HG03159 (cell line): ENCODE results near the gene ZSCAN2.
A peak's percentile ranks its signal among the peaks of the same experiment; 100 is the strongest.

Experiments used
- ATAC-seq: cut with Tn5 transposase; IDR thresholded peaks from one replicate; pipeline ENCODE4 v1.9.1; 2021; ENCODE audit warnings: mild to moderate bottlenecking, moderate library complexity; ENCODE audit not compliant: unreplicated experiment

The ZSCAN2 gene

DNA sequence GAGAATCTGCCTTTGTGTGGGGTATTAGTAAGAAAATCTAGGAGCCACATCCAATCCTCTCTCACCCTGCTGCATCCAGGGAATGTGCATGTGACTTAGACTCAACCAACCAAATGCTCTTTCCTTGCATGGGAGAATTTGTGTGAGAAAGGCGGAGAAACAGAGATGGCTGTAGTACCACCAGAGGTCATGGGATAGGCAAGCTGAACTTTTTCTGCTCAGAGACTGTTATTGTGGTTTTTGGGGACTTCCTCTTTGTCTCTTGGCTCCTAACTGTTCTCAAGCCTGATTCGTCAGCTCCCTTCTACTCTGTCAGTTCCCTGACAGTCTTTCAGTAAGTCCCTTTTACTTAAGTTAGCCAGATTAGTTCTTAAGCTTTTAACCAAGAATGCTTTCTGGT, 2.6 kb upstream of the ZSCAN2 start:
- ATAC-seq: peak; percentile 48

DNA sequence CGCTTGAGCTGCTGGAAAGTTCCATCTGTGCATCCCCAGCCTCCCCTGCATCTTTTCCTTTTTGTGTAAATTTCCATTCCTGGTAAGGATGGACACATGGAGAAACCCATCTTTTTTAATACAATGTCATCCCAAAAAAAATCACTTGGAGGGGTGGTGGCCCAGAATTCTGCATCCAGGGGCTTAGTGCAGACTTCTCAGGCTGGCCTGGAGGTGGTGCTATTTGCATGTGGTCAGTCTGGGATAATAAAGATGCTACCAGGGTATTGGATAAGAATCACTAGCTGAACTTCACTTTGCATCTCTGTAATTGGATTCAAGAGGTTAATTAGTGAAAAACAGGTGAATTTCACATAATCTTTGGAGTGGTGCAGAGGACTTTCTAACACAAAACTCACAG, 1.8 kb upstream of the ZSCAN2 start:
- ATAC-seq: no peak

DNA sequence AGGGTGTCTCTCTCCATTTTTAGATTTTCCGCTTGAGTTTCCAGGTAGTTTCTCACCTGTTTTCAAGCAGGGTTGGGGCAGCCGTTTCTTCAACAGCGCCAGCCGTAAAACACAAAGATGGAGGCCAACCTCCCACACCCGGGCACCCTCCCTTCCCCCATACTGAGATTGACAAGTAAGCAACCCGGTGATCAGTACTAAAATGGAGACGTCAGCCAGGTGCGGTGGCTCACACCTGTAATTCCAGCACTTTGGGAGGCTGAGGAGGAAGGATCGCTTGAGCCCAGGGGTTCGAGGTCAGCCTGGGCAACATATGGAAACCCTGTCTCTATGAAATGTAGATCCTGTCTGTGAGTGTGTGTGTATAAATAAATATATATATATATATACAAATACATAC, 903 bp upstream of the ZSCAN2 start:
- no peak for ATAC-seq

DNA sequence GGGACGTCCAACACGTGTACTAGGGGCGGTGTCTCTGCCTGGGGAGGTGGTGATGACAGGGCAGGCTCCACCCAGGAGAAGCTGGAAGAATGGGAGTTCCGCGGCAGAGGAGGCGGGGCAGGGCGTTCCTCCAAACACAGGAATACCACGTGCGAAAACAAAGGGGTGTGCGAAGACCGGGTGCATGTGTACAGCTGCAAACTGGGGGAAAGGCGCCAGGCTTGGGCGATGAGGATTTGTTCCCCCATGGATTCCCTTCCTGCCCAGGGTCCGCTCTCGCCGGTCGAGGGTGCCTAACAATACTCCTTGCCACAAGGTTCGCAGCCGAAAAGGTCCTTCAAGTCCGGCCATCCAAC, 500 bp upstream of the ZSCAN2 start:
- peak; percentile 1 for ATAC-seq

DNA sequence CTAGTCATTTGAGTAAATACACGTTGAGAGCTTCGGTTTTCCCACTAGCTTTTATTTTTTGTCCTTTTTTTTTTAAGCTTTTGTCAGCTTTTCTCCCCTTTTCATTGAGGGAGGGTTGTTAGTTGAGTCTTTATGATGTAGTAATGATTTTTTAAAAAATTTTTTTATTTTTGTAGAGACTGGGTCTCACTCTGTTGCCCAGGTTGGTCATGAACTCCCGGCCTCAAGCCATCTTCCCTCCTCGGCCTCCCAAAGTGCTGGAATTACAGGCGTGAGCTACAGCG, 688 bp downstream of the ZSCAN2 start:
- no peak for ATAC-seq

DNA sequence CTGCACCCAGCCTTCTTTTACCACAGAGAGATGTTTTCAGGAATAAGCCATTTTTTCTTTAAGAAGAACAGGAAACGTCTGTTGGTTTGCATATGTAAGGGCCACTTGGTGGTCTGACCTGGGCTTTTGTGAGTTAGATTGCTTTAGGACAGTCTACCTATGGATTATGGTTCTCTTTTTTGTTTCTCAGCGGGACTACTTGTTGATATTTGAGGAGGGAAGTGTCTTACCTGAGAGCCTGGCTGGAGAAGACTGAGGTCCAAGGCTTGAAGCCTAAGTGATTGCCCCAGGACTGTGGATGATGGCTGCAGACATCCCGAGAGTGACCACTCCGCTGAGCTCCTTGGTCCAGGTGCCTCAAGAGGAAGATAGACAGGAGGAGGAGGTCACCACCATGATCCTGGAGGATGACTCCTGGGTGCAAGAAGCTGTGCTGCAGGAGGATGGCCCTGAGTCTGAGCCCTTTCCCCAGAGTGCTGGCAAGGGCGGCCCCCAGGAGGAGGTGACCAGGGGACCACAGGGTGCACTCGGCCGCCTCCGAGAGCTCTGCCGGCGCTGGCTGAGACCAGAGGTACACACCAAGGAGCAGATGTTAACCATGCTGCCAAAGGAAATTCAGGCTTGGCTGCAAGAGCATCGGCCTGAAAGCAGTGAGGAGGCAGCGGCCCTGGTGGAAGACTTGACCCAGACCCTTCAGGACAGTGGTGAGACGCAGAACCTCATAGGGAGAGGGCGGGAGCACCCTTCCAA, 3.0 kb downstream of the ZSCAN2 start:
- no peak for ATAC-seq

DNA sequence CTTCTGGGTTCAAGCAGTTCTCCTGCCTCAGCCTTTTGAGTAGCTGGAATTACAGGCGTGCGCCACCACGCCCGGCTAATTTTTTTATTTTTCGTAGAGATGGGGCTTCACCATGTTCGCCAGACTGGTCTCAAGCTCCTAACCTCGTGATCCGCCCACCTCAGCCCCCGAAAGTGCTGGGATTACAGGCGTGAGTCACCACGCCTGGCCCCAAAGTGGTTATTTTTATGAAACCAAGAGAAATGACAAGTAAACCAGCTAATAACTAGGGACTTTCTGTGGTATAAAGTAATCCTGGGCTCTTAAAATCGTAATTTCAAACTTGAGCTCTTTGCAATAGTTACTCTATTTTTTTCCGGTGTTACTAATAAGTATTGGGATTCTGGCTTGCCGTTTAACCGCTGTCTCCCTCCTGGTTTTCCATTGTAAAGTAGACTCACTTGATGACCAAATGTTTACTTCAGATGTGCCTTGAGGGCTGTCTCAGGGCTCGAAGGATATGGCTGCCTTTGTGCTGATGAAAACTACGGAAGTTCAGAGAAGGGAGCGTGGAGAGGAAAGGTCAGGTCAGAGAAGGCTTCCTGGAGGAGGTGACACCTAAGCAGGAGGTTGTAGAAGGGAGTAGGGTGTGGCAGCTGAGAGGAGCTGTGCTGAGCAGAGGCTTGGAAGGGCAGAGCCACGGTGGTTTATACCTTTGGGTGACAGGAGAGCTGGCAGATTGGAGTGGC, 4.2 kb downstream of the ZSCAN2 start:
- no peak for ATAC-seq

DNA sequence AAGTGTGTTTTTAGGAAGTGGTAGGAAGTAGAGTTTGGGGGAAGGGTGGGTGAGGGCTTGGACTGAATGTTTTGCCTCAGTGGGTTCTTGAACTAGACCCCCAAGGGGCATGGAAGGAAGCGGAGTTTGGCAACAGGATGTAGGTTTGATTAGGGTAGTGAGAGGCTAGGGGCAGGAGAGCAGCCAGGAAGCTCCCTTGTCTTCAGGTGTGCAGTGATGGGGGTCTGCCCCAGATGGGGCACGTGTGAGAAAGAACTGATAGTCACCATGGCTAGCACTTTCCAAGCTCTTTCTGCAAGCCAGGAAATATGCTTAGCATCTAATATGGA, 4.7 kb downstream of the ZSCAN2 start:
- ATAC-seq: no peak

DNA sequence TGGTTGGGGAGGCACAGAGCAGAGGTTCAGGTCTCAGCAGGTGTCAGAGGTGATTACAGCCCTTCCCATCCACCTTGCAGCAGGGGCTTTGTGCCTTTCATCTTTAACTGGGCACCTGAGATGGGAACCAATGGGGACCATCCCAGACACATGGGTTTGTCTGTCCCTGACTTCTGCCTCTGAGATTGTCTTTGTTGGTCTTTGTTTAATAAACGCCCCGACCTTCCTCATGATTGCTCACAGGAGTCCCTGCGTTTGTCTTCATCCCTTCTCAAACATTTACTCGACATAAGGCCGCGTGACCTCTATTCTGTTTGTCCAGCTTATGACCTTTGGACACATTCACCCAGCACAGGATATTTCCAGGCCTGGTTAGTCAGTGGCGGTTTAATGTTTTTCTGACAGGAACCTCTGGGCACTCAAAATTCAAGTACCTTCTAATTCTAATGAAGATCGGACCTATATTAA, 5.9 kb downstream of the ZSCAN2 start:
- ATAC-seq: no peak

DNA sequence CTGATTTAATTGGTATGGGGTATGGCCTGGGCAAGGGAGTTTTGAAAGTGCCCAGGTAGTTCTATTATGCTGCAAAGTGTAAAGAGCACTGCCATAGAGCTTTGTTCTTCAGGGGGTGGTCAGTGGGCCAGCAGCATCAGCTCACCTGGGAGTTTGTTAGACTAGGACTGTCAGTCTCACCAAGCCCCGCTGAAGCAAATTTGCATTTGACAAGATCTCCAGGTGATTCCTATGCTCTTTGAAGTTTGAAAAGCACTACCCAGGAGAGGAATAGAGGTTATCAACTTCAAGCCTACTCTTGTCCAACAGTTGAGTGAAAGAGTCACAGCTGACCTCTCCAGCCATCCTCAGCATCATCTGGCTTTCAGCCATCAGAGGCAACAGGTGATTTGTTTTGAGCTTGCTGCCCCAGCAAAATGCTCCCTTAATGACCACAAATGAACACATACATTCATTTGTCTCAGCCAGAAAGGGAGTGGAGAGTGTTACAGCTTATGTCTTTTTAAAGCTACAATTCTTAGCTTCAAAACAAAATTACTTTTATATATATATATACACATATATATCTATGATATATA, 8.0 kb downstream of the ZSCAN2 start:
- no peak for ATAC-seq

DNA sequence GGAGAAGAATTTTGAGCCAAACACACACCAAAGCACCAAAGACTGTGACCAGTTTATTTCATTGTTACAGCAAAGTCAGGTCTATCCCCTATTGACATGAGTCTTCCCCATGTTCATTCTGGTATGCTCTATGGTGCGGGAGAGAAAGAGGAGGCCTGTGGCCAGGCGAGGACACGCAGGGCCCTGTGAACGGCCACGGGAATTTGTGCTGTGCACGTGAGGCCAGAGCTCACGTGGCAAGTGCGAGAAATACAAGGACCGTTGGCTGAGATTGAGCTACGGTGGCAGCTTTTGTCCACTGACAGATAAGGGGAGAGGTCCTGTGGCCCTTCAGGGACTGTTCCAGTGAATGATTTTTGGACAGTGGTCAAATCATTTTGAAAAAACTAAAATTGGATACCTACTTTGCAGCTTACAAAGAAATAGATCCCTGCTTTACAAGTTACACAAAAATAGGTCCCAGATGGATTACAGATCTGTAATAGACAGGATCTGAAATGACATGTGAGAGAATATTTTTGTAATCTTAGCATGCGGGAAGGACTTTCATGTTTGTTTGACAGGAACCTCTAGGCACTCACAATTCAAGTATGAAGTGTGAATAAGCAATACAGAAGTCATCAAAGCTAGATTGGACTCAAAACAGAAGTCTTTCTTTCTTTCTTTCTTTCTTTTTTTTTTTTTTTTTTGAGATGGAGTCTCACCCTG, 9.2 kb downstream of the ZSCAN2 start:
- ATAC-seq: no peak

DNA sequence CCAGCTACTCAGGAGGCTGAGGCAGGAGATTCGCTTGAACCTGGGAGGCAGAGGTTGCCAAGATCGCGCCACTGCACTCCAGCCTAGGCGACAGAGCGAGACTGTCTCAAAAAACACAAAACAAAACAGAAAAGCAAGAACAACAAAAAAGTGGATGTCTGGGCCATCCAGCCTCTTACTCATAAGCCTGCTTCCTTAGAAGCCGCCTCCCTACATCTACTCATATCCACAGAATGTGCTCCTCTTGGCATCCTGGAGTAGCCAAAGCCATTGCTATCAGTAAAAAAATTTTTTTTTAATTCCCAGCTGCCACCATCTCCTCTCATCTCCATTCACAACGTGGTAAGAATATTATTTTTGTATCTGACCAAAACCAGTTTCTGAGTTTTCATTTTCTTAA, 10.8 kb downstream of the ZSCAN2 start:
- no peak for ATAC-seq

DNA sequence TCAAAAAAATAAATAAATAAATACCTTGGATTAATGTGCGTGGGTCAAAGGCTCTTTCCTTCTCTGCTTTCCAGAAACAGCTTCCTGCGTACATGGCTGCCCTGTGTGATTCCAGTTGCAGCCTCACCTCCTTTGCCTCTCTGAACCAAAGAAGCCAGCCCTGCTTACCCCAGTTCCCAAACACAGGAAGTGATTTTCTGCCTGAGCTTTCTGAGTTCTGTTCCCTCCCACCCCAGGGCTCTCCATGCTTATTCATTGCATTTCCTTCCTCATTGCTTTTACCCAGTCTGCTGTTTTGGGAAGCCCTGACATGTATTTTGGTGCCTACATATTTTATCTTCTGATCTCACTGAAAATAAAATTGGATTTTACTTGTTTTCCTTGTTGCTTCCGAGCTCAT, 15.4 kb downstream of the ZSCAN2 start:
- ATAC-seq: no peak

DNA sequence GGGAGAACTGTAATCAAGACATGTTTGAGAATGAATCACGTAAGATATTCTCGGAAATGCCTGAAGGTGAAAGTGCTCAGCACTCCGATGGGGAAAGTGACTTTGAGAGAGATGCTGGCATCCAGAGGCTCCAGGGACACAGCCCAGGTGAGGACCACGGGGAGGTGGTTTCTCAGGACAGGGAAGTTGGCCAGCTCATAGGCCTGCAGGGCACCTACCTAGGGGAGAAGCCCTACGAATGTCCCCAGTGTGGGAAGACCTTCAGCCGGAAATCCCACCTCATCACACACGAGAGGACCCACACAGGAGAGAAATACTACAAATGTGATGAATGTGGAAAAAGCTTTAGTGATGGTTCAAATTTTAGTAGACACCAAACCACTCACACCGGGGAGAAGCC, 19.8 kb downstream of the ZSCAN2 start:
- ATAC-seq: no peak

DNA sequence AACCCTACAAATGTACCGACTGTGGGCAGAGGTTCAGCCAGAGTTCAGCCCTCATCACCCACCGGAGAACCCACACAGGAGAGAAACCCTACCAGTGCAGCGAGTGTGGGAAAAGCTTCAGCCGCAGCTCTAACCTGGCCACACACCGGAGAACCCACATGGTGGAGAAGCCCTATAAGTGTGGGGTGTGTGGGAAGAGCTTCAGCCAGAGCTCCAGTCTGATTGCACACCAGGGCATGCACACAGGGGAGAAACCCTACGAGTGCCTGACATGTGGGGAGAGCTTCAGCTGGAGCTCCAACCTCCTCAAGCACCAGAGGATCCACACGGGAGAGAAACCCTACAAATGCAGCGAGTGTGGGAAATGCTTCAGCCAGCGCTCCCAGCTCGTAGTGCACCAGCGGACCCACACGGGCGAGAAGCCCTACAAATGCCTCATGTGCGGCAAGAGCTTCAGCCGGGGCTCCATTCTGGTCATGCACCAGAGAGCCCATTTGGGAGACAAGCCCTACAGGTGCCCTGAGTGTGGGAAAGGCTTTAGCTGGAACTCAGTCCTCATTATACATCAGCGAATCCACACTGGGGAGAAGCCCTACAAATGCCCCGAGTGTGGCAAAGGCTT, 20.7 kb downstream of the ZSCAN2 start:
- ATAC-seq: no peak

DNA sequence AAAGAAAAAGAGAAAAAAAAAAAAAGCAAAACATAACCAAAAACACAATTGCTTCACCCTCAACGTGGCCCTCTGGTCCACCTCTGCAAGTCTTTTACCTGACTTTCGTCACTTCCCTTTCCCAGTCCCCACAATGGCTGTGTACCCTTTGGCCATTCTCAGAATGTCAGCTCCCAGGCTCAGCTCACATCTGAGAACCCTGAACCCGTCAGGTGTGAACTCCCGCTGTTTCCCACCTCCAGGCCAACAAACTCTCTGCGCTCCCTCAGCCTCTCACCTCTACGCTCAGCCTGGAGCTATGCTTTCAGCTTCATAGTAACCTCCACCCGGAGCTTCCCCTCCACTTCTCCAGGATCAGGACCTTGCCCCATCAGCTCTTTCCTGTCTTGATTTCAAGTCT, 23.6 kb downstream of the ZSCAN2 start:
- no peak for ATAC-seq

DNA sequence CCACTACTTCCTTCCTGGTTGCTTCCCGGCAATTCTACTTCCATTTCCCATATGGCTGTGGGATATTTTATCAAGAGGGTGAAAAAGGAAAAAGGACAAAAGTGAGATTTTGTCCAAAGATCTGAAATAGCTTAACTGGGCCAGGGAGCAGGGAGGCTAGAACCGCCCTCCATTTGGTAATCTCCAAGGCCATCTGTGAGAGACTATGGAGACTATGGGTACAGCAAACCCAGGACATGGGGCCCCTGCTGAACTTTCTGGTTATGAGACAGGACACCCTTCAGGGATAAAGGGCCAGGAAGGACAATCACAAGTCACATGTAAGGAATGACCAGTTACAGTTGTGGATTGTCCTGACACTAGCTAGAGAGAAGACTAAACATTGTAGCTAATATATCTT, 24.3 kb downstream of the ZSCAN2 start:
- no peak for ATAC-seq

DNA sequence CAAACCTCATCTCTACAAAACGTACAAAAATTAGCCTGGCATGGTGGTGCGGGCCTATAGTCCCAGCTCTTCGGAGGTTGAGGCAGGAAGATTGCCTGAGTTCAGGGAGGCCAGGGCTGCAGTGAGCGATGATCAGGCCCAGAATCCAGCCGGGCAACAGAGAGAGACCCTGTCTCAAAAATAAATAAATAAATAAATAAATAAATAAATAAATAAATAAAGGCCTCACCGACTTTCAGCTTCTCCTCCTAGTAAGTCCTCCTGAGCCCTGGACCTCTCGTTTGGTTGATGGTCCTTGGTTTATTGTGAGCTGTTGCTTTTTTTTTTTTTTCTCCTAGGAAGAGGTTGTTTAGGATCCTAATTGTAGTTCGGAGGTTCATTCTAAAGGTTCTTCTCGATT, 28.2 kb downstream of the ZSCAN2 start:
- ATAC-seq: no peak

DNA sequence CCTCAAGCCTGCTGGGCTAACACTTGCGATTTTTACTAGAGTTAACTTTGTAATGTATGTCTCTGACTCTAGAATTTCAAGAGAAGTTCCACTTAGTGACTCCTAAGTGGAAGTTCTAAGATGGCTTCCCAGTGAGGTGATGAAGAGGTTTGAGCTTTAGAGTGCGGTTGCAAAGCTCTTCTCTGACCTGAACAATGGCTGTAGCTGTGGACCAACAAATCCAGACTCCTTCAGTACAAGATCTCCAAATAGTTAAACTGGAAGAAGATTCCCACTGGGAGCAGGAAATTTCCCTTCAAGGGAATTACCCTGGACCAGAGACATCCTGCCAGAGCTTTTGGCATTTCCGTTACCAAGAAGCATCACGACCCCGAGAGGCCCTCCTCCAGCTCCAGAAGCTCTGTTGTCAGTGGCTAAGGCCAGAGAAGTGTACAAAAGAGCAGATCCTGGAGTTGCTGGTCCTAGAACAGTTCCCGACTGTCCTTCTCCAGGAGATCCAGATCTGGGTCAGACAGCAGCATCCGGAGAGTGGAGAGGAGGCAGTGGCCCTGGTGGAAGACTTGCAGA, 31.0 kb downstream of the ZSCAN2 start:
- ATAC-seq: no peak

DNA sequence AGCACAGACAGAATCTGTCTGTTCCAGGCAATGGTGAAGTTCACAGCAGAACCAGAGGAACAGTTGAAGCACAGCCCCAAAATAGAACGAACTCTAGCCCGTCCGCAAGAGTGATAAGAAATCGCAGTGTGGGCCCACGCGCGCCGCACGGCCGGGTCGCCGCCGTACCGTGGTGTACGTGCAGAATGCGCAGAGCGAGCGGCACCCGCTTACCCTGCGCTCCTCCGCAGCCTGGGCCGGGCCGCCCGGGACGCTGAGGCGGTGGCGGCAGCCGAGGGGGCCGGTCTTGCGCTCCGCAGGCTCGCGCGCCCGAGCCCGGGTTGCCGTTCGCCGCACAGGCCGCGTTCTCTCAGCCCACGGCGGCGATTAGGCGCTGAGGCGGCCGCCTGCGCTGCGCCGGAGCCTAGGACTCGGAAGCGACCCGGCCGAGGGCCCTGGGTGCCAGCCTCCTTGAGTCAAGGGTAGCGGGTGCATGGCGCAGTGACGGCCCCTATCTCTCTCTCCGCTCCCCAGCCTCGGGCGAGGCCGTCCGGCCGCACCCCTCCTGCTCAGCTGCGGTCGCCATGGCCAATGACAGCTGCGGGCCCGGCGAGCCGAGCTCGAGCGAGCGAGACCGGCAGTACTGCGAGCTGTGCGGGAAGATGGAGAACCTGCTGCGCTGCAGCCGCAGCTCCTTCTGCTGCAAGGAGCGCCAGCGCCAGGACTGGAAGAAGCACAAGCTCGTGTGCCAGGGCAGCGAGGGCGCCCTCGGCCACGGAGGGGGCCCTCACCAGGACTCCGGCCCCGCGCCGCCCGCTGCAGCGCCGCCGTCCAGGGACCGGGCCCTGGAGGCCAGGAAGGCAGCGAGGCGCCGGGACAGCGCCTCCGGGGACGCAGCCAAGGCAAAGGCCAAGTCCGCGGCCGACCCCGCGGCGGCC, 32.8 kb downstream of the ZSCAN2 start:
- peak; percentile 31 for ATAC-seq
